OCI-LY1 (cell line): ENCODE measurements around the gene AFF2.

Experiments
- CTCF ChIP-seq: fragments of 200-600 bp; sonication (generic), shearing (Covaris generic); IDR thresholded peaks from 2 replicates; pipeline ENCODE4 v1.5.1; 2017; ENCODE audit warnings: mild to moderate bottlenecking, antibody characterized with exemption, low read length, moderate library complexity, mixed read lengths
- EZH2 ChIP-seq: fragments of 200-600 bp; sonication (generic), shearing (Covaris generic); IDR thresholded peaks from 2 replicates; pipeline ENCODE4 v1.8.0; 2017; ENCODE audit warnings: borderline replicate concordance, mixed run types, mild to moderate bottlenecking, antibody characterized with exemption, low read length, moderate library complexity, mixed read lengths

- TF ChIP-seq EZH2 (no peak), CTCF (no peak)
These were observed 505.8 kb downstream of the AFF2 start for GRCh38 chrX:149006235-149006634.
